ENCODE measurements around the gene CDK14. TPM values are rescaled to one million over a fixed set of nuclear protein-coding genes. Genes with fewer than 3 reads are reported as not detected.

The CDK14 gene
- total and polyA plus RNA-seq, 2 of the 8 experiments (the other 6 are each of a cell fraction or from before 2014, with no cell fraction given) = 5.5 to 47.3 TPM

GRCh38 chr7:91198371-91198770, 602.2 kb downstream of the CDK14 start (continued):
- no peak for TF ChIP-seq CHD7 (IDR thresholded peaks at IDR 0.05; ENCODE audit: insufficient replicate concordance, low read length)
- no peak for TF ChIP-seq MAX (IDR thresholded peaks at IDR 0.05)
- no peak for TF ChIP-seq NRF1 (IDR thresholded peaks at IDR 0.05; ENCODE audit: low read depth, low read length)
